Epithelial cell of prostate (primary cell): Measurements from ENCODE around the gene LDLRAD4.
"Not testable (repeated sequence)": the region's sequence is repeated elsewhere in the genome, so short reads cannot be mapped to it uniquely, and the experiment has no call there.

ENCODE experiments used
- DNase-seq: peaks from one replicate; pipeline ENCODE4 v3.0.0-alpha.2; 2011; ENCODE audit warnings: low read depth, low spot score
- H3K27ac ChIP-seq: fragments of 450-650 bp; 2 replicates; pipeline ENCODE4 v1.5.1; 2017; ENCODE audit warnings: mild to moderate bottlenecking

LDLRAD4 gene

GRCh38 chr18:13320891-13321425 lies 102.4 kb downstream of the LDLRAD4 start:
- DNase-seq = no peak
- H3K27ac ChIP-seq = no peak overlapping the region

- no peak for DNase-seq
- H3K27ac ChIP-seq = no peak overlapping the region
Observed at GRCh38 chr18:13321923-13322322, 103.4 kb downstream of the LDLRAD4 start.

- DNase-seq = no peak
- no peak overlapping the region for H3K27ac ChIP-seq
Observed at GRCh38 chr18:13323186-13323585, 104.6 kb downstream of the LDLRAD4 start.

- H3K27ac ChIP-seq = no peak overlapping the region
- DNase-seq = no peak
Observed at GRCh38 chr18:13324880-13325279, 106.3 kb downstream of the LDLRAD4 start.

- no peak overlapping the region for H3K27ac ChIP-seq
Observed at GRCh38 chr18:13328213-13328612, 109.7 kb downstream of the LDLRAD4 start.

GRCh38 chr18:13330996-13331395 lies 112.4 kb downstream of the LDLRAD4 start:
- no peak for DNase-seq
- no peak overlapping the region for H3K27ac ChIP-seq

More at GRCh38 chr18:13328213-13328612, 109.7 kb downstream of the LDLRAD4 start:
- DNase-seq = no peak

- H3K27ac ChIP-seq = no peak overlapping the region
- DNase-seq = no peak
Observed at GRCh38 chr18:13331846-13332245, 113.3 kb downstream of the LDLRAD4 start.

GRCh38 chr18:13332874-13333273 lies 114.3 kb downstream of the LDLRAD4 start:
- no peak overlapping the region for H3K27ac ChIP-seq
- no peak for DNase-seq

- DNase-seq = no peak
- H3K27ac ChIP-seq = no peak overlapping the region
Observed at GRCh38 chr18:13335903-13336302, 117.3 kb downstream of the LDLRAD4 start.

GRCh38 chr18:13336841-13337240 lies 118.3 kb downstream of the LDLRAD4 start:
- DNase-seq = no peak
- no peak overlapping the region for H3K27ac ChIP-seq

- H3K27ac ChIP-seq = no peak overlapping the region
- no peak for DNase-seq
Observed at GRCh38 chr18:13337369-13337768, 118.8 kb downstream of the LDLRAD4 start.

GRCh38 chr18:13338318-13338717 lies 119.8 kb downstream of the LDLRAD4 start:
- H3K27ac ChIP-seq = no peak overlapping the region
- no peak for DNase-seq

- no peak overlapping the region for H3K27ac ChIP-seq
- no peak for DNase-seq
Observed at GRCh38 chr18:13339653-13340052, 121.1 kb downstream of the LDLRAD4 start.

- not testable (repeated sequence) for H3K27ac ChIP-seq, DNase-seq
Observed at GRCh38 chr18:13346449-13346848, 127.9 kb downstream of the LDLRAD4 start.

GRCh38 chr18:13353084-13353823 lies 134.7 kb downstream of the LDLRAD4 start:
- no peak overlapping the region for H3K27ac ChIP-seq
- DNase-seq = no peak

GRCh38 chr18:13354402-13354801 lies 135.8 kb downstream of the LDLRAD4 start:
- no peak overlapping the region for H3K27ac ChIP-seq

GRCh38 chr18:13356032-13356431 lies 137.5 kb downstream of the LDLRAD4 start:
- no peak overlapping the region for H3K27ac ChIP-seq
- no peak for DNase-seq

More at GRCh38 chr18:13354402-13354801, 135.8 kb downstream of the LDLRAD4 start:
- DNase-seq = no peak

- no peak overlapping the region for H3K27ac ChIP-seq
- DNase-seq = no peak
Observed at GRCh38 chr18:13357289-13357688, 138.7 kb downstream of the LDLRAD4 start.

GRCh38 chr18:13359210-13359609 lies 140.7 kb downstream of the LDLRAD4 start:
- H3K27ac ChIP-seq = no peak overlapping the region
- no peak for DNase-seq

- no peak overlapping the region for H3K27ac ChIP-seq
- no peak for DNase-seq
Observed at GRCh38 chr18:13361431-13361830, 142.9 kb downstream of the LDLRAD4 start.

- H3K27ac ChIP-seq = no peak overlapping the region
- DNase-seq = no peak
Observed at GRCh38 chr18:13362051-13362450, 143.5 kb downstream of the LDLRAD4 start.

GRCh38 chr18:13362607-13363006 lies 144.0 kb downstream of the LDLRAD4 start:
- DNase-seq = no peak
- no peak overlapping the region for H3K27ac ChIP-seq
